Medulla oblongata (tissue), 1 donor: Measurements from ENCODE around the gene SNRPD3.
A peak's percentile ranks its signal among the peaks of the same experiment; 100 is the strongest.
"Not testable (repeated sequence)": the region's sequence is repeated elsewhere in the genome, so short reads cannot be mapped to it uniquely, and the experiment has no call there.

Experiments
- DNase-seq: peaks from one replicate; pipeline ENCODE4 v3.0.0-alpha.2; 2015; ENCODE audit errors: extremely low spot score

SNRPD3 gene

DNA sequence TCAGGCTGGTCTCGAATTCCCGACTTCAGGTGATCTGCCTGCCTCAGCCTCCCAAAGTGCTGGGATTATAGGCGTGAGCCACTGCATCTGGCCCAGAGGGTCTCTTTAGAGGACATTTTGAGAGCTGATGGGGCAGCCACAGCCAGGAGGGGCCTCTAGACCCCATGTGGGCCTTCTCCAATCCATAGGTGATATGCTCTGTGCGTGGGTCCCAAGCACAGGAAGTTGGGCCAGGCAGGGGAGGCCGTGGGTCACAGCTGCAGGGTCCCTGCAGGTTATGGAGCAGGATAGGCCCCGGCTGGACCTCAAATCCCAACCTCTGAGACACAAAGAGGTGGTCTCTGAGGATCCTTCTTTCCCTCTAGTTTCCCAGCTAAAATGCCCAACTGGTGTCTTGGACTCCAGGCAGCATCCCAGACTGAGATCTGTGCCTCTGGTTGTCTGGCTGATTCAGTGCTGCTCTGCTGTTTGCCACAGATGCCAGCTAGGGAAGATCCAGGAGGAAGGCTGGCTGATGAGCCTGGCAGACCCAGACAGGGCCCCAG, 35.6 kb downstream of the SNRPD3 start:
- DNase-seq = no peak

DNA sequence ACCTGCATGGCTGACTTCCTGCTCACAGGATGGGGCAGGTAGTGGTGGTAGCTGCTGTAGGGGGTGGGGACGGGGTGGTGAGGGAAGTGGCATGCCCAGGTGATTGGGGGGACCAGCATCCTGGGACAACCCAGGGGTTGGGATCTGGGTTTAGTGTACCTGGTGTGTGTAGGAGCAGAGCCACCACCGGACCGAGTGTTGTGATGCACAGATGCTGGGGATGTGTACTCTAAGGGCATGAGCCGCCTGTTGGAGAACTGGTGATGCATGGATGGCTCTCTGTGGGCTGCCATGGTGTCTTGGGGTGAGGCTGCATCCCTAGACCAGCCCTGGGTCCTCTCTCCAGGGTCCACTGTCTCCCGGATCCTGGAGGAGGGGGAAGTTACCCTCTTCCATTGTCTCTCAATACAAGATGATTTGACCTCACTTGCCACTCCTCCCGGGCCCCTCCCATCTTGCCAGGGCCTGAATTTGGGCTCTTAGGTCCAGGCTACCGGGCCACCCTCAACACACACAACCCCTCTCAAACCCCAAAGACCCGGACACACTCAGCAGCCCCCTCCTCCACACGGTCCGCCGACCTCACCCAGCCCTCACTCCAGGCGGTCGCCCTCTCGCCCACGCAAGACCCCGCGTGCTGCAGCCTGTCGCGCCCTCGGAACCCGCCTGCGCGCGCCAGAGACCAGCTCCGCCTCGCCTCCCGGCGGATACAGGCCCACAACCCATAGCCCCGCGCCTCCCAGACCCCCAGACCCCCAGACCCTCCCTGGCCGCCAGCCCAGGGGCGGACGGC, 36.5 kb downstream of the SNRPD3 start:
- no peak for DNase-seq

- peak; percentile 84 for DNase-seq
Observed at GRCh38 chr22:24592851-24593558, 37.2 kb downstream of the SNRPD3 start, which contains the start of gene LRRC75B. Gene LRRC75B (minus strand): TSS chr22:24593073. CDS start chr22:24593039, 34 bp downstream.

GRCh38 chr22:24593559-24593835, 37.7 kb downstream of the SNRPD3 start:
- DNase-seq = not testable (repeated sequence)

- no peak for DNase-seq
Observed at GRCh38 chr22:24593836-24594568, 38.2 kb downstream of the SNRPD3 start.

GRCh38 chr22:24594569-24595120, 38.8 kb downstream of the SNRPD3 start:
- peak; percentile 41 for DNase-seq

- no peak for DNase-seq
Observed at GRCh38 chr22:24595228-24595627, 39.4 kb downstream of the SNRPD3 start.

- DNase-seq = no peak
Observed at GRCh38 chr22:24595863-24596262, 40.1 kb downstream of the SNRPD3 start.

DNA sequence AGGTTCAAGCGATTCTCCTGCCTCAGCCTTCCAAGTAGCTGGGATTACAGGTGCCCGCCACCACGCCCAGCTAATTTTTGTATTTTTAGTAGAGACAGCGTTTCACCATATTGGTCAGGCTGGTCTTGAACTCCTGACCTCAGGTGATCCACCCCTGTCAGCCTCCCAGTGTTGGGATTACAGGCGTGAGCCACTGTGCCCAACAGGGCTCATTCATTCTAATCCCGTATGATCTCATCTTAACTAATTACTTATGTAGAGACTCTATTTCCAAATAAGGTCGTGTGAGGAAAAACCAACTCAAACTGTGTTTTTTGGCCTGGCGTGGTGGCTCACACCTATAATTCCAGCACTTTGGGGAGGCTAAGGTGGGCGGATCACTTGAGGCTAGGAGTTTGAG, 41.3 kb downstream of the SNRPD3 start:
- DNase-seq = not testable (repeated sequence)

- DNase-seq = no peak
Observed at GRCh38 chr22:24599514-24599913, 43.7 kb downstream of the SNRPD3 start.

- DNase-seq = not testable (repeated sequence)
Observed at GRCh38 chr22:24599958-24600715, 44.3 kb downstream of the SNRPD3 start.

- DNase-seq = no peak
Observed at GRCh38 chr22:24601217-24602104, 45.7 kb downstream of the SNRPD3 start.

- not testable (repeated sequence) for DNase-seq
Observed at GRCh38 chr22:24602105-24602749, 46.4 kb downstream of the SNRPD3 start.

DNA sequence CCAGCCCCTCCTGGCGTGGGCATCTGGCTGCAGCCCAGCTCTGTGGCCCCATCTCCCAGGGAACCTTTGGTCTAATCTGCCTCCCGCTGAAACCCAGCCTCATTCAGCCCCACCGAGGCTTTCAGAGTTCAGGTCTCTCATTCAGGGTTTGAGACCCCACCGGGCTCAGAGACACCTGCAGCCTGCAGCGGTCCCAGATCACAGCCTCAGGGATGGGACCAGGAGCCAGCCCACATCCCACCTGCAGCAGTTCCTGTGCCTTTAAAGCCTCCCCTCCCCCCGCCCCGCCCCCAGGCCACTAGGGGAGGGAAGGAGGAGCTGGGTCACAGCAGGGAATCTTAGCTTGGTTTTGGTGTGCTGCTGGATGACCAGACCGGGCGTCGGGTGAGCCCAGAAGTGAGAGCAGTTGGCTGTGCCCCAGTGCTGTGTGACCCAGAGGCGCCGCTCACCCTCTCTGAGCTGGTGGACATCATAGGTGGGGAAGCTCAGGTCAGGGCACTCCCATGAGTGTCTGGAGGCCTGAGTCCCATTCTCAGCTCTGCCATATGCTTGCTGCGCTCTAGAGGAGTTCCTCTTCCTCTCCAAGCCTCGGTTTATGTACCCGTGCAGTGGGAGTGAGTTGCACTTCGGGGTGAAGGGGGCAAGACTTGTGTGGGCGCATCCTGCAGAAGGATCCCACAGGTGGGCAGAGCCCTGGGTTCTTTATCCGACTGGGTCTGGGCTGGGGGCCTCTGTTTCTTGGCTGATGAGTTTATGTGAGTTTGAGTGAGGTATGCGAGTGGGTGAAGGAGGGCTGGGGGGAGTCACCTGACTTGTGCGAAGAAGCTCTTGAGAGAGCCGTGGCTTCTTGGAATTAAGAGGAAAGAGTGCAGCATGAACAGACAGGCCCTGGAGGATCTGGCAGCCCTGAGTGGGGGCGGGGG, 47.3 kb downstream of the SNRPD3 start, which contains the start of gene GGT1:
GGT1 (plus strand) TSS at position 347 of the 923 bp plus-strand sequence. CDS start 7,889 bp downstream, outside the sequence.
- not testable (repeated sequence) for DNase-seq

- DNase-seq = not testable (repeated sequence)
Observed at GRCh38 chr22:24603770-24604629, 48.2 kb downstream of the SNRPD3 start.

GRCh38 chr22:24606340-24606739, 50.5 kb downstream of the SNRPD3 start:
- DNase-seq = not testable (repeated sequence)

- not testable (repeated sequence) for DNase-seq
Observed at GRCh38 chr22:24607429-24607983, 51.7 kb downstream of the SNRPD3 start.
